LNCaP clone FGC (cell line): Measurements from ENCODE around the gene NFIX.

Experiments used
- DNase-seq: peaks from one replicate; pipeline ENCODE4 v3.0.0-alpha.2; 2011; ENCODE audit warnings: low read depth
- H3K4me3 ChIP-seq: 2 replicates; pipeline ENCODE4 v1.5.1; 2011; ENCODE audit warnings: mild to moderate bottlenecking, low read depth, low read length, control low read depth
- CTCF ChIP-seq: IDR thresholded peaks from 2 replicates; pipeline ENCODE4 v1.5.1; 2012; ENCODE audit warnings: mild to moderate bottlenecking; ENCODE audit not compliant: control insufficient read depth, insufficient read depth; ENCODE audit errors: extremely low read depth

Gene NFIX

GRCh38 chr19:13060233-13060963 is 65.1 kb downstream of the NFIX start:
- no peak for TF ChIP-seq CTCF
- H3K4me3 ChIP-seq = no peak overlapping the region
- no peak for DNase-seq

GRCh38 chr19:13060964-13061927 is 66.0 kb downstream of the NFIX start:
- TF ChIP-seq CTCF = peak; percentile 98
- DNase-seq = no peak
- H3K4me3 ChIP-seq = no peak overlapping the region

GRCh38 chr19:13062317-13062716 is 67.0 kb downstream of the NFIX start:
- no peak for TF ChIP-seq CTCF
- DNase-seq = no peak
- no peak overlapping the region for H3K4me3 ChIP-seq

- no peak overlapping the region for H3K4me3 ChIP-seq
- TF ChIP-seq CTCF = no peak
- DNase-seq = no peak
Measured at GRCh38 chr19:13063461-13064091, 68.3 kb downstream of the NFIX start.

GRCh38 chr19:13064092-13064489 is 68.8 kb downstream of the NFIX start:
- no peak for TF ChIP-seq CTCF
- no peak for DNase-seq
- H3K4me3 ChIP-seq = no peak overlapping the region

- TF ChIP-seq CTCF = no peak
- DNase-seq = no peak
- H3K4me3 ChIP-seq = no peak overlapping the region
Measured at GRCh38 chr19:13066226-13066625, 71.0 kb downstream of the NFIX start.
